Adrenal gland (tissue), 12 donors: ENCODE measurements around the gene ALDH16A1. TPM values are rescaled to one million over a fixed set of nuclear protein-coding genes. Genes with fewer than 3 reads are reported as not detected.

ENCODE experiments used
- DNase-seq, 7 donors: peaks; one replicate each; pipeline ENCODE4 v3.0.0-alpha.2; 2019 to 2020
- H3K27ac ChIP-seq, 5 donors: fragments of 200-600 bp; sonication (generic) in 4 of 5; 1 replicate in 3 of 5; 2 replicates in 2 of 5; pipeline versions ENCODE4 v1.5.1 to v1.8.0; 2016 to 2020; ENCODE audit warnings: mild to moderate bottlenecking in 1 of 5
- H3K27me3 ChIP-seq: fragments of 200-600 bp; 2 replicates; pipeline ENCODE4 v1.8.0; 2021
- H3K36me3 ChIP-seq, 2 donors: fragments of 200-600 bp; replicated peaks in 1 of 2; 1 replicate in 1 of 2; 2 replicates in 1 of 2; pipeline versions ENCODE4 v1.5.1 to v1.8.0; 2018 to 2022
- H3K4me1 ChIP-seq, 2 donors: fragments of 200-600 bp; replicated peaks in 1 of 2; 1 replicate in 1 of 2; 2 replicates in 1 of 2; pipeline versions ENCODE4 v1.5.1 to v1.8.0; 2018 to 2021
- H3K4me3 ChIP-seq, 4 donors: fragments of 200-600 bp; sonication (generic) in 3 of 4; one replicate each; pipeline ENCODE4 v1.5.1; 2016 to 2018
- H3K9me3 ChIP-seq, 3 donors: fragments of 200-600 bp; sonication (generic) in 1 of 3; replicated peaks in 1 of 3; 1 replicate in 2 of 3; 2 replicates in 1 of 3; pipeline versions ENCODE4 v1.5.1 to v1.8.0; 2016 to 2021
- CTCF ChIP-seq, 6 experiments: fragments of 450-650 bp in 4 of 6; fragments of 200-600 bp in 2 of 6; sonication (generic) in 1 of 6; IDR thresholded peaks; 1 replicate in 5 of 6; 2 replicates in 1 of 6; pipeline versions ENCODE4 v1.5.1 to v1.8.0; 2016 to 2021; ENCODE audit warnings: antibody characterized with exemption in 6 of 6, mild to moderate bottlenecking in 2 of 6, moderate library complexity in 1 of 6
- POLR2A ChIP-seq, 2 donors: fragments of 450-650 bp; IDR thresholded peaks; one replicate each; pipeline ENCODE4 v1.6.1; 2017; ENCODE audit warnings: antibody characterized with exemption in 2 of 2, mild to moderate bottlenecking in 2 of 2, moderate library complexity in 1 of 2
- WGBS, 4 donors: extraction: QIAGEN DNeasy Blood & Tissue Kit in 2 of 4; methylation state at CpG; one replicate each; pipeline versions ENCODE4 v1.1.5 to v1.1.7; 2013 to 2017; 5-methylcytosine and 5-hydroxymethylcytosine counted together
- intact Hi-C, 2 donors: fragments of 100-400 bp; cut with DNase I; formaldehyde crosslinking; loops; one replicate each; pipeline versions ENCODE4 v1.14.1 to v1.15.0; 2022 to 2023
- polyA plus RNA-seq, 3 donors: library from polyadenylated mRNA; stranded (reverse); fragments of 200-250 nt in 2 of 3; fragments of 350-450 nt in 1 of 3; fragmentation: Illumina TruSeq in 1 of 3; extraction: RNeasy Lipid Tissue Mini Kit (QIAGEN cat#74804) in 1 of 3; gene quantifications; one replicate each; pipeline ENCODE4 v1.2.3, GENCODE V29; 2013 to 2014
- total RNA-seq, 9 donors: library from RNA; depleted of rRNA in 4 of 9; stranded (reverse); fragments of >200 nt in 4 of 9; fragments of 120-200 nt in 1 of 9; fragmentation: NEBNext Ultra II Directional in 1 of 9; extraction: Animal tissue kit (Norgen Biotek cat#: 25700) in 1 of 9; gene quantifications; one replicate each; pipeline versions ENCODE4 v1.1.0 to v1.2.4, GENCODE V29; 2013 to 2023
- donor health status: healthy with polysubstance abuse.
- donor health status: Bipolar disorder and iron deficiency.
- donor health status: DM: yes; HTN: yes; CAD: no.
- donor health status: DM: no; HTN: no; CAD: no.
- donor health status: DM: no; HTN: no; CAD: no.
- donor health status: DM: yes; HTN: yes; CAD: no.

The ALDH16A1 gene
- total and polyA plus RNA-seq, 12 donors, result 3.6 to 95.5 (median 29.7) TPM

- H3K4me3 ChIP-seq, result peak within 1 kb of the TSS in 3 of 4 donors; percentile 73 to 94 (median 73)
- TF ChIP-seq POLR2A (IDR thresholded peaks at IDR 0.05) (no peak), CTCF (IDR thresholded peaks at IDR 0.05) (peak; percentile 90 to 99 (median 96))
- 1 to 2% (median 1%) methylated on average over 9 to 33 of the region's 33 CpGs for WGBS, 4 donors
- H3K27me3 ChIP-seq, result no peaks in the 10 kb centered on the region
- H3K27ac ChIP-seq, result peak within 1 kb of the TSS in 4 of 5 donors; percentile 35 to 74 (median 72)
- H3K9me3 ChIP-seq, result no peaks in the 10 kb centered on the region
- DNase-seq, result peak; percentile 70 to 87 (median 78)
- intact Hi-C loops, result no loop called here
- H3K36me3 ChIP-seq, result no peaks in the 10 kb centered on the region
- H3K4me1 ChIP-seq, result peaks cover 5 to 6% of the 10 kb centered on the region in 2 donors
Observed at GRCh38 chr19:49473868-49474541, 21.0 kb downstream of the ALDH16A1 start, which contains the start of gene FLT3LG. FLT3LG (plus strand) TSS chr19:49474215; CDS start chr19:49474640, 425 bp downstream.

- TF ChIP-seq CTCF (IDR thresholded peaks at IDR 0.05) (no peak), POLR2A (IDR thresholded peaks at IDR 0.05) (no peak)
- Histone ChIP-seq H3K36me3 (no peaks in the 10 kb centered on the region), H3K4me3 (peak overlapping the region in 2 of 4 donors; percentile 73), H3K27me3 (no peaks in the 10 kb centered on the region), H3K9me3 (no peaks in the 10 kb centered on the region), H3K27ac (peak overlapping the region in 2 of 5 donors; percentile 72 to 73), H3K4me1 (peaks cover 5 to 6% of the 10 kb centered on the region in 2 donors)
- intact Hi-C loops, result no loop called here
- no peak for DNase-seq
- 7 to 12% (median 8%) methylated on average over 9 to 11 of the region's 11 CpGs for WGBS, 4 donors
Observed at GRCh38 chr19:49474542-49474924, 21.5 kb downstream of the ALDH16A1 start.

GRCh38 chr19:49475191-49475917 is 22.3 kb downstream of the ALDH16A1 start:
- Histone ChIP-seq H3K27ac (peak overlapping the region in 1 of 5 donors; percentile 11), H3K4me3 (no peak overlapping the region), H3K9me3 (no peaks in the 10 kb centered on the region), H3K4me1 (peaks cover 5 to 6% of the 10 kb centered on the region in 2 donors), H3K27me3 (no peaks in the 10 kb centered on the region), H3K36me3 (no peaks in the 10 kb centered on the region)
- intact Hi-C loops, result no loop called here
- no peak for DNase-seq
- TF ChIP-seq POLR2A (IDR thresholded peaks at IDR 0.05) (no peak), CTCF (IDR thresholded peaks at IDR 0.05) (no peak)
- 70 to 76% (median 74%) methylated on average over 14 to 15 of the region's 15 CpGs for WGBS, 4 donors
